HEK293 (cell line): ENCODE data around the gene NFRKB.

Source experiments
- CTCF ChIA-PET: fragments of 350-600 bp; formaldehyde crosslinking; extraction: SDS; loops from one replicate; lab custom pipeline; 2021; ENCODE audit warnings: antibody characterized with exemption; lab: Yijun Ruan, JAX
- POLR2A ChIA-PET: fragments of 300-600 bp; formaldehyde crosslinking; extraction: SDS; loops from one replicate; lab custom pipeline; 2020; ENCODE audit warnings: antibody characterized with exemption, inconsistent platforms; lab: Yijun Ruan, JAX
- H3K27ac ChIP-seq: fragments of 200-500 bp; sonication (Bioruptor generic); 2 replicates; pipeline ENCODE4 v1.5.1; 2014; ENCODE audit warnings: low read depth, low read length, control low read depth, inconsistent platforms; ENCODE audit errors: extremely low read depth
- H3K36me3 ChIP-seq, 2 experiments: fragments of 200-500 bp in 1 of 2; sonication (Bioruptor generic) in 1 of 2; 1 replicate in 1 of 2; 2 replicates in 1 of 2; pipeline ENCODE4 v1.5.1; 2014 to 2017; ENCODE audit warnings: inconsistent platforms in 2 of 2, low read length in 2 of 2; ENCODE audit not compliant: control insufficient read depth in 2 of 2, insufficient read depth in 1 of 2
- H3K4me1 ChIP-seq: fragments of 200-500 bp; sonication (Bioruptor generic); 2 replicates; pipeline ENCODE4 v1.5.1; 2014; ENCODE audit warnings: mild to moderate bottlenecking, low read length, inconsistent platforms; ENCODE audit not compliant: control insufficient read depth, insufficient read depth
- H3K4me3 ChIP-seq: 2 replicates; pipeline ENCODE4 v1.5.1; 2011; ENCODE audit warnings: low read depth, mild to moderate bottlenecking, control low read depth, low read length, moderate library complexity
- H3K9me3 ChIP-seq: fragments of 200-500 bp; sonication (Bioruptor generic); 2 replicates; pipeline ENCODE4 v1.5.1; 2014; ENCODE audit warnings: low read depth, low read length, inconsistent platforms; ENCODE audit not compliant: control insufficient read depth, insufficient read depth
- ELK4 ChIP-seq: IDR thresholded peaks from 2 replicates; pipeline ENCODE4 v1.6.1; 2011; ENCODE audit warnings: mild to moderate bottlenecking, low read depth, low read length, borderline replicate concordance
- GFI1B ChIP-seq: fragments of 450-650 bp; formaldehyde crosslinking; IDR thresholded peaks from 2 replicates; pipeline ENCODE4 v1.5.1; 2016; ENCODE audit warnings: missing biosample characterization, missing genetic modification characterization
- HOXC10 ChIP-seq: sonication (generic); formaldehyde crosslinking; IDR thresholded peaks from 2 replicates; pipeline ENCODE4 v1.8.1; 2023; ENCODE audit warnings: mild to moderate bottlenecking, missing genetic modification reagents
- HOXD13 ChIP-seq: sonication (generic); formaldehyde crosslinking; IDR thresholded peaks from 2 replicates; pipeline ENCODE4 v1.8.0; 2022; ENCODE audit warnings: missing genetic modification reagents, borderline replicate concordance
- KLF1 ChIP-seq: fragments of 450-650 bp; formaldehyde crosslinking; IDR thresholded peaks from 2 replicates; pipeline ENCODE4 v1.5.1; 2016; ENCODE audit warnings: missing biosample characterization, missing genetic modification characterization
- MZF1 ChIP-seq: fragments of 450-650 bp; formaldehyde crosslinking; IDR thresholded peaks from 2 replicates; pipeline ENCODE4 v1.5.1; 2017; ENCODE audit warnings: missing biosample characterization, missing genetic modification characterization, borderline replicate concordance
- SCRT1 ChIP-seq: fragments of 450-650 bp; formaldehyde crosslinking; IDR thresholded peaks from 2 replicates; pipeline ENCODE4 v1.5.1; 2016; ENCODE audit warnings: missing biosample characterization, missing genetic modification characterization, borderline replicate concordance
- SP3 ChIP-seq: fragments of 450-650 bp; formaldehyde crosslinking; IDR thresholded peaks from 2 replicates; pipeline ENCODE4 v1.5.1; 2016; ENCODE audit warnings: missing biosample characterization, missing genetic modification characterization
- ZBTB44 ChIP-seq: fragments of 450-650 bp; IDR thresholded peaks from 2 replicates; pipeline ENCODE4 v1.5.1; 2018; ENCODE audit warnings: missing biosample characterization, mild to moderate bottlenecking, missing genetic modification characterization
- ZBTB7A ChIP-seq: fragments of 450-650 bp; formaldehyde crosslinking; IDR thresholded peaks from 2 replicates; pipeline ENCODE4 v1.5.1; 2016; ENCODE audit warnings: low read depth, missing biosample characterization, missing genetic modification characterization
- ZNF138 ChIP-seq: fragments of 450-650 bp; formaldehyde crosslinking; IDR thresholded peaks from 2 replicates; pipeline ENCODE4 v1.5.1; 2016; ENCODE audit warnings: missing biosample characterization, missing genetic modification characterization, borderline replicate concordance
- ZNF248 ChIP-seq: fragments of 450-650 bp; formaldehyde crosslinking; IDR thresholded peaks from 2 replicates; pipeline ENCODE4 v1.5.1; 2017; ENCODE audit warnings: missing biosample characterization, missing genetic modification characterization
- ZNF324 ChIP-seq: fragments of 450-650 bp; formaldehyde crosslinking; IDR thresholded peaks from 2 replicates; pipeline ENCODE4 v1.5.1; 2016; ENCODE audit warnings: missing biosample characterization, missing genetic modification characterization
- ZNF501 ChIP-seq: fragments of 450-650 bp; formaldehyde crosslinking; IDR thresholded peaks from 2 replicates; pipeline ENCODE4 v1.5.1; 2016; ENCODE audit warnings: missing biosample characterization, missing genetic modification characterization
- ZNF521 ChIP-seq: fragments of 450-650 bp; formaldehyde crosslinking; IDR thresholded peaks from 2 replicates; pipeline ENCODE4 v1.5.1; 2017; ENCODE audit warnings: missing biosample characterization, mild to moderate bottlenecking, missing genetic modification characterization
- ZNF544 ChIP-seq: fragments of 450-650 bp; formaldehyde crosslinking; IDR thresholded peaks from 2 replicates; pipeline ENCODE4 v1.5.0; 2017; ENCODE audit warnings: missing biosample characterization, missing genetic modification characterization
- ZNF560 ChIP-seq: fragments of 450-650 bp; formaldehyde crosslinking; IDR thresholded peaks from 2 replicates; pipeline ENCODE4 v1.5.1; 2017; ENCODE audit warnings: missing biosample characterization, missing genetic modification characterization, borderline replicate concordance
- ZNF621 ChIP-seq: fragments of 450-650 bp; formaldehyde crosslinking; IDR thresholded peaks from 2 replicates; pipeline ENCODE4 v1.5.1; 2017; ENCODE audit warnings: missing biosample characterization, missing genetic modification characterization
- ZNF639 ChIP-seq: fragments of 450-650 bp; formaldehyde crosslinking; IDR thresholded peaks from 2 replicates; pipeline ENCODE4 v1.5.1; 2016; ENCODE audit warnings: missing biosample characterization, missing genetic modification characterization
- ZNF658 ChIP-seq: fragments of 450-650 bp; formaldehyde crosslinking; IDR thresholded peaks from 2 replicates; pipeline ENCODE4; 2016; ENCODE audit warnings: missing biosample characterization, missing genetic modification characterization
- ZNF701 ChIP-seq: fragments of 450-650 bp; formaldehyde crosslinking; IDR thresholded peaks from 2 replicates; pipeline ENCODE4 v1.5.1; 2016; ENCODE audit warnings: missing biosample characterization, missing genetic modification characterization
- ZNF792 ChIP-seq: fragments of 450-650 bp; formaldehyde crosslinking; IDR thresholded peaks from 2 replicates; pipeline ENCODE4 v1.5.1; 2016; ENCODE audit warnings: missing biosample characterization, missing genetic modification characterization
- ZSCAN4 ChIP-seq: fragments of 450-650 bp; formaldehyde crosslinking; IDR thresholded peaks from 2 replicates; pipeline ENCODE4 v1.5.1; 2017; ENCODE audit warnings: missing biosample characterization, missing genetic modification characterization

The NFRKB gene

DNA sequence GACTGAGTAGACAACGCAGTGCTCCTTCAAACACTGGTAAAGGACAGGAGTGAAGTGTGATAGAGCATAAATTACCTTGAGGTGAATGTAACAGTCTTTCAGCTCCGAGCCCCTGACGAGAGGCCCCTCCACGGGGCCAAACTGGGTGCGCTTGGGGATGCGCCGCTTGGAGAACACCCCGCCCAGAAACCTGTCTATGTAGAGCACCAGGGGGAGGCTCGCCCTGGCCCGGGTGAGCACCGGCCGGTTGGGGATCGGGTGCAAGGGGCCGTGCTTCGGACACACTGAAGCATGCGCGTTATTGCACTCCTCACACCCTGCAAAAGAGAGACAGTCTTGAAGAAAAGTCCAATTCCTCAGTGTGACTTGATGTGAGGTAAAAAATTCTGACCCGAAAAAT, 49.3 kb upstream of the NFRKB start (continued):
- TF ChIP-seq ZSCAN4 (tag by site-specific recombination) = no peak
- no peak for TF ChIP-seq ZNF560
- no peak for TF ChIP-seq SCRT1 (tag by site-specific recombination)
- TF ChIP-seq ZNF621 (tag by site-specific recombination) = no peak

- Histone ChIP-seq H3K27ac (no peak overlapping the region), H3K4me1 (no peaks in the 10 kb centered on the region), H3K36me3 (peaks cover 0 to 33% of the 10 kb centered on the region in 2 experiments; a peak in 1 of 3 replicates), H3K4me3 (no peak overlapping the region), H3K9me3 (no peaks in the 10 kb centered on the region)
- CTCF ChIA-PET = interaction anchor here (0.6 to 1.1 kb wide), 2 partner anchors 117 to 189 kb away, joined by 3 read pairs; no protein-coding TSS in a partner anchor
- POLR2A ChIA-PET = no interaction called here
- no peak for TF ChIP-seq HOXC10
- TF ChIP-seq ZNF658 (tag by site-specific recombination) = no peak
- TF ChIP-seq HOXD13 (CRISPR knock-in tag) = no peak
- TF ChIP-seq ZNF792 (tag by site-specific recombination) = no peak
- TF ChIP-seq KLF1 (tag by site-specific recombination) = no peak
- no peak for TF ChIP-seq ZNF248 (tag by site-specific recombination)
- TF ChIP-seq ZBTB44 (tag by site-specific recombination) = no peak
- no peak for TF ChIP-seq SP3 (tag by site-specific recombination)
- no peak for TF ChIP-seq ZBTB7A (tag by site-specific recombination)
- no peak for TF ChIP-seq ZNF701 (tag by site-specific recombination)
- TF ChIP-seq ZNF501 (tag by site-specific recombination) = no peak
- TF ChIP-seq ZNF521 (tag by site-specific recombination) = no peak
- no peak for TF ChIP-seq ZNF639 (tag by site-specific recombination)
Measured at GRCh38 chr11:129943036-129943435, 47.7 kb upstream of the NFRKB start.

GRCh38 chr11:129939510-129939909, 44.1 kb upstream of the NFRKB start:
- no peak overlapping the region for H3K4me3 ChIP-seq
- peaks cover 0 to 18% of the 10 kb centered on the region in 2 experiments; a peak in 1 of 3 replicates for H3K36me3 ChIP-seq
- no peak overlapping the region for H3K27ac ChIP-seq
- no peaks in the 10 kb centered on the region for H3K4me1 ChIP-seq
- H3K9me3 ChIP-seq = no peaks in the 10 kb centered on the region
- ChIA-PET CTCF (interaction anchor here (0.6 to 1.1 kb wide), 2 partner anchors 14 to 740 kb away, joined by 3 to 4 read pairs; no protein-coding TSS in a partner anchor), POLR2A (no interaction called here)
- TF ChIP-seq GFI1B (tag by site-specific recombination) = no peak
- no peak for TF ChIP-seq ZNF544 (tag by site-specific recombination)
- no peak for TF ChIP-seq MZF1
- TF ChIP-seq ZNF138 (tag by site-specific recombination) = no peak
- TF ChIP-seq ZNF324 (tag by site-specific recombination) = no peak
- no peak for TF ChIP-seq ELK4
